ENCODE results near the gene FARSB. TPM values are rescaled to one million over a fixed set of nuclear protein-coding genes. Genes with fewer than 3 reads are reported as not detected.

Gene FARSB
- total RNA-seq, 1 donor from 2014 or later: 15.5 TPM

GRCh38 chr2:222615320-222615719 lies 40.6 kb downstream of the FARSB start:
- peaks cover 9% of the 10 kb centered on the region for H3K36me3 Mint-ChIP-seq (ENCODE audit: low read depth)
- no peaks in the 10 kb centered on the region for H3K9me3 Mint-ChIP-seq (ENCODE audit: low read depth)
- no peak overlapping the region for H3K4me3 Mint-ChIP-seq (ENCODE audit: unreplicated experiment)
- peak overlapping the region; percentile 22 for H3K27ac Mint-ChIP-seq (ENCODE audit: unreplicated experiment)
- TF ChIP-seq, protein P1, sequence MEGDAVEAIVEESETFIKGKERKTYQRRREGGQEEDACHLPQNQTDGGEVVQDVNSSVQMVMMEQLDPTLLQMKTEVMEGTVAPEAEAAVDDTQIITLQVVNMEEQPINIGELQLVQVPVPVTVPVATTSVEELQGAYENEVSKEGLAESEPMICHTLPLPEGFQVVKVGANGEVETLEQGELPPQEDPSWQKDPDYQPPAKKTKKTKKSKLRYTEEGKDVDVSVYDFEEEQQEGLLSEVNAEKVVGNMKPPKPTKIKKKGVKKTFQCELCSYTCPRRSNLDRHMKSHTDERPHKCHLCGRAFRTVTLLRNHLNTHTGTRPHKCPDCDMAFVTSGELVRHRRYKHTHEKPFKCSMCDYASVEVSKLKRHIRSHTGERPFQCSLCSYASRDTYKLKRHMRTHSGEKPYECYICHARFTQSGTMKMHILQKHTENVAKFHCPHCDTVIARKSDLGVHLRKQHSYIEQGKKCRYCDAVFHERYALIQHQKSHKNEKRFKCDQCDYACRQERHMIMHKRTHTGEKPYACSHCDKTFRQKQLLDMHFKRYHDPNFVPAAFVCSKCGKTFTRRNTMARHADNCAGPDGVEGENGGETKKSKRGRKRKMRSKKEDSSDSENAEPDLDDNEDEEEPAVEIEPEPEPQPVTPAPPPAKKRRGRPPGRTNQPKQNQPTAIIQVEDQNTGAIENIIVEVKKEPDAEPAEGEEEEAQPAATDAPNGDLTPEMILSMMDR (IDR thresholded peaks at IDR 0.05): no peak
- H3K4me1 Mint-ChIP-seq (ENCODE audit: low read depth): no peaks in the 10 kb centered on the region
- DNase-seq (ENCODE audit: low spot score): no peak
- H3K27me3 Mint-ChIP-seq (ENCODE audit: low read depth): no peaks in the 10 kb centered on the region

- Mint-ChIP-seq H3K36me3 (ENCODE audit: low read depth) (peaks cover 6% of the 10 kb centered on the region), H3K27ac (ENCODE audit: unreplicated experiment) (no peak overlapping the region), H3K27me3 (ENCODE audit: low read depth) (no peaks in the 10 kb centered on the region), H3K9me3 (ENCODE audit: low read depth) (no peaks in the 10 kb centered on the region), H3K4me1 (ENCODE audit: low read depth) (peaks cover 5% of the 10 kb centered on the region), H3K4me3 (ENCODE audit: unreplicated experiment) (no peak overlapping the region)
- DNase-seq (ENCODE audit: low spot score): no peak
- TF ChIP-seq, protein P1 (IDR thresholded peaks at IDR 0.05): peak; percentile 91
Measured at GRCh38 chr2:222613715-222614331, 42.1 kb downstream of the FARSB start.

DNA sequence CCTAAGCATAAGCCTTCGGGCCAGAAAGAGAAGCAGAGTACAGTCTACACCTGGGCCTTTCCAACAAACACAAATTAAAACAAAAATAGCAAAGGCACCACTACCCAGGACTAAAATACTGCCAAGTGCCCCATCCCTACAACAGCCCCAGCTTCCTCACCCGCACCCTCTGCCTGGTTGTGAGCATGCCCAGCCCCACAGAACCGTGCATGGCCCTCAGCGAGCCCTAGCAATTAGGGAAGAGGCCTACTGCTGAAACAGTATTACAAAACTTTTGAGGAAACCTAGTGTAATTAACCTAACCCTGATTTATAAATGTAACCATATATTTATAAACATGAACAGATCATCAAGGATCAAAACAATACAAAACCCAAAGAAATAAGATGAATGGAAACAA lies 44.2 kb downstream of the FARSB start:
- Mint-ChIP-seq H3K9me3 (ENCODE audit: low read depth) (no peaks in the 10 kb centered on the region), H3K36me3 (ENCODE audit: low read depth) (peaks cover 6% of the 10 kb centered on the region), H3K4me1 (ENCODE audit: low read depth) (peaks cover 5% of the 10 kb centered on the region), H3K27ac (ENCODE audit: unreplicated experiment) (no peak overlapping the region), H3K27me3 (ENCODE audit: low read depth) (no peaks in the 10 kb centered on the region), H3K4me3 (ENCODE audit: unreplicated experiment) (no peak overlapping the region)
- TF ChIP-seq, protein P1 (IDR thresholded peaks at IDR 0.05): no peak
- DNase-seq (ENCODE audit: low spot score): no peak

DNA sequence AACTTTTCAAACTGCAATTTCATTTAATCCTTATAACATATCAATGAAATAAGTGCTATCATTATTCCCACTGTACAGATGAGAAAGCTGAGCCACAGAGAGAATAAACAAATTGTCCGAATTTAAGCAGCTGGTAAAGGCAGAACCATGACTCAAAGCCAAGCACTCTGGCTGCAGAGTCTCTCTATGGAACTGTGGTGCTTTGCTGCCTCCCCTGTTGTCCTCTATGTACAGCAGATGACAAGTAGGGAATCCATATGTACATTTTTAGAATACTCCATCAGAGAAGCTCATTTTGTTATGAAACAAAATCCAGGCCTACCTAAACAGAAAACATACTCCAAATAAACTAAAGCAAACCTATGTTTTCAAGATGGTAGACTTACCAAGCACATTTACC lies 45.1 kb downstream of the FARSB start:
- no peaks in the 10 kb centered on the region for H3K27me3 Mint-ChIP-seq (ENCODE audit: low read depth)
- TF ChIP-seq, protein P1 (IDR thresholded peaks at IDR 0.05): peak; percentile 47
- no peak for DNase-seq (ENCODE audit: low spot score)
- peaks cover 5% of the 10 kb centered on the region for H3K4me1 Mint-ChIP-seq (ENCODE audit: low read depth)
- H3K9me3 Mint-ChIP-seq (ENCODE audit: low read depth): no peaks in the 10 kb centered on the region
- H3K36me3 Mint-ChIP-seq (ENCODE audit: low read depth): peaks cover 3% of the 10 kb centered on the region
- no peak overlapping the region for H3K27ac Mint-ChIP-seq (ENCODE audit: unreplicated experiment)
- no peak overlapping the region for H3K4me3 Mint-ChIP-seq (ENCODE audit: unreplicated experiment)

GRCh38 chr2:222609381-222609780 lies 46.5 kb downstream of the FARSB start:
- H3K27ac Mint-ChIP-seq (ENCODE audit: unreplicated experiment): no peak overlapping the region
- H3K27me3 Mint-ChIP-seq (ENCODE audit: low read depth): no peaks in the 10 kb centered on the region
- H3K9me3 Mint-ChIP-seq (ENCODE audit: low read depth): no peaks in the 10 kb centered on the region
- H3K36me3 Mint-ChIP-seq (ENCODE audit: low read depth): peaks cover 1% of the 10 kb centered on the region
- no peak overlapping the region for H3K4me3 Mint-ChIP-seq (ENCODE audit: unreplicated experiment)
- TF ChIP-seq, protein P1 (IDR thresholded peaks at IDR 0.05): no peak
- DNase-seq (ENCODE audit: low spot score): no peak
- H3K4me1 Mint-ChIP-seq (ENCODE audit: low read depth): peaks cover 5% of the 10 kb centered on the region
